ENCODE measurements around the gene PDSS2.
"Not testable (repeated sequence)": the region's sequence is repeated elsewhere in the genome, so short reads cannot be mapped to it uniquely, and the experiment has no call there.

Gene PDSS2

DNA sequence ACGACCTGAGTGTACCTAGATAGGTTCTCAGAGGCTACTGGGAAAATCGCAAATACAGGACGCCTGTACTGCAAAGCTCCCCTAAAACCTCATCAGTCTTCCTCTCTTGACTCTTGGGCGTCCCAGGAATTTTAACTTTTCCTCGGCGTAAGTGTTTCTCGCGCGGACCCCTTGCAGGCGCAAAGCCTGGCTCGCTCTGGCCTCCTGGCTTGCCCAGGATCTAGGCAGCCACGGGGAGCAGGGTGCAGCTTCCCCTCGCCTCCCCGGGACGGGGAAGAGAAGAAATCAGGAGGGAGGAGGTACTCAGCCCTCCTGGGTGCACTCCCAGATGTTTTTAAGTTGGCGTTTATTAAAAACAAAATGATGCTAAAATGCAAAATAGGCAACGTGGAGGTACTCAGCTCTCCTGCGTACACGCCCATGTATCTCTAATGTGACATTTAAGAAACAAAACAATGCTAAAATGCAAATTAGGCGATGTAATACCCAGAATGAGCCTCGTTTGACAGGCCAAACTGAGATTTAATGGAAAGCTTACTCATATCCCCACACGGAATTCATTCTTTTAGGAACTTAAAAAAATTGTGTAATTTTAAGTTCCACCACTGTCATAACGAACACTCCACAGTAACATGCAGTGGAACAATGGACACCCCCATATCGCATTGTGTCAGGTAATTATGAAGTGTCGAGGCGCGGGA lies 29.0 kb upstream of the PDSS2 start:
- TF ChIP-seq, protein P1, sequence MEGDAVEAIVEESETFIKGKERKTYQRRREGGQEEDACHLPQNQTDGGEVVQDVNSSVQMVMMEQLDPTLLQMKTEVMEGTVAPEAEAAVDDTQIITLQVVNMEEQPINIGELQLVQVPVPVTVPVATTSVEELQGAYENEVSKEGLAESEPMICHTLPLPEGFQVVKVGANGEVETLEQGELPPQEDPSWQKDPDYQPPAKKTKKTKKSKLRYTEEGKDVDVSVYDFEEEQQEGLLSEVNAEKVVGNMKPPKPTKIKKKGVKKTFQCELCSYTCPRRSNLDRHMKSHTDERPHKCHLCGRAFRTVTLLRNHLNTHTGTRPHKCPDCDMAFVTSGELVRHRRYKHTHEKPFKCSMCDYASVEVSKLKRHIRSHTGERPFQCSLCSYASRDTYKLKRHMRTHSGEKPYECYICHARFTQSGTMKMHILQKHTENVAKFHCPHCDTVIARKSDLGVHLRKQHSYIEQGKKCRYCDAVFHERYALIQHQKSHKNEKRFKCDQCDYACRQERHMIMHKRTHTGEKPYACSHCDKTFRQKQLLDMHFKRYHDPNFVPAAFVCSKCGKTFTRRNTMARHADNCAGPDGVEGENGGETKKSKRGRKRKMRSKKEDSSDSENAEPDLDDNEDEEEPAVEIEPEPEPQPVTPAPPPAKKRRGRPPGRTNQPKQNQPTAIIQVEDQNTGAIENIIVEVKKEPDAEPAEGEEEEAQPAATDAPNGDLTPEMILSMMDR (IDR thresholded peaks at IDR 0.05; ENCODE audit: extremely low read depth, missing control alignments) = no peak
- DNase-seq (ENCODE audit: low spot score) = no peak

DNA sequence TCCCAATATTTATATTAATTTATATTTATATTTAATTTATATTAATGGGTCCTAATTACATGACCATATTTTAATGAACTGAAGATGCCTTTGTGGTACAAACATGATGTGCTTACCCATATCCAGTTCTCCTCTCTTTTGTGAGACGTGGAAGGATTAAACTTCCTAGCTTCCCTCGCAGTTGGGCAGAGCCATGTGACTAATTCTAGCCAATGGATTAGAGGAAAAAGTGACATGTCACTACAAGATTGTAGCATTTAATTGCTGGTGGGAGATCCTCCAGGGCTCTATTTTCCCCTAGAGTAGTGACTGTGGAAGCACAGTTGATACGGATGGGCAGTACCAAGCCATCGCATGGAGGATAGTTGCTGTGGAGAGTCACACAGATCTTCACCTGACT lies 25.8 kb upstream of the PDSS2 start:
- TF ChIP-seq, protein P1 (IDR thresholded peaks at IDR 0.05; ENCODE audit: extremely low read depth, missing control alignments) = no peak
- no peak for DNase-seq (ENCODE audit: low spot score)

GRCh38 chr6:107479089-107479690 lies 19.8 kb upstream of the PDSS2 start:
- DNase-seq (ENCODE audit: low spot score) = no peak
- TF ChIP-seq, protein P1 (IDR thresholded peaks at IDR 0.05; ENCODE audit: extremely low read depth, missing control alignments) = no peak

DNA sequence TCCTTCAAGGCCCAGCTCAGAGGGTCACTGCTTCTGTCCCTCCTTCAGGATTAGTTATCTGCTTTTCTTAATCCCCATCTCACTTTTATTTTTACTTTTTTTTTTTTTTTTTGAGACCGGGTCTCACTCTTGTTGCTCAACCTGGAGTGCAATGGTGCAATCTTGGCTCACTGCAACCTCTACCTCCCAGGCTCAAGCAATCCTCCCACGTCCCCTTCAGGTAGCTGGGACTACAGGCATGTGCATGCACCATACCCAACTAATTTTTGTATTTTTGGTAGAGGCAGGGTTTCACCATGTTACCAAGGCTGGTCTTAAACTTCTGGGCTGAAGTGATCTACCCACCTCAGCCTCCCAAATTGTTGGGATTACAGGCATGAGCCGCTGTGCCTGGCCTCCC lies 16.5 kb upstream of the PDSS2 start:
- DNase-seq (ENCODE audit: low spot score) = not testable (repeated sequence)

DNA sequence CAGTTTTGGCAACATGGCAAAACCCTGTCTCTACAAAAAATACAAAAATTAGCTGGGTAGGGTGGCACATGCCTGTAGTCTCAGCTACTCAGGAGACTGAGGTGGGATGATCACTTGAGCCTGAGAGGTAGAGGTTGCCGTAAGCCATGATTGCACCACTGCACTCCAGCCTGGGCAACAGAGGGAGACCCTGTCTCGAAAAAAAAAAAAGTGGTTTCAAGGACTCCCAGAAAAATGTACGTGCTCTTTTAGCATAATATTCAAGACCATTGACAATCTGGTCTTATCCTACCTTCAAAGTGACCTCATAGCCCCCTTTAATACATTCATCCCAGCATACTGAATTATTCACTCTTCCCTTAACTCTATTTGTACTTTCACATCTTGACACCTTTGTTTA lies 16.0 kb upstream of the PDSS2 start:
- not testable (repeated sequence) for DNase-seq (ENCODE audit: low spot score)

DNA sequence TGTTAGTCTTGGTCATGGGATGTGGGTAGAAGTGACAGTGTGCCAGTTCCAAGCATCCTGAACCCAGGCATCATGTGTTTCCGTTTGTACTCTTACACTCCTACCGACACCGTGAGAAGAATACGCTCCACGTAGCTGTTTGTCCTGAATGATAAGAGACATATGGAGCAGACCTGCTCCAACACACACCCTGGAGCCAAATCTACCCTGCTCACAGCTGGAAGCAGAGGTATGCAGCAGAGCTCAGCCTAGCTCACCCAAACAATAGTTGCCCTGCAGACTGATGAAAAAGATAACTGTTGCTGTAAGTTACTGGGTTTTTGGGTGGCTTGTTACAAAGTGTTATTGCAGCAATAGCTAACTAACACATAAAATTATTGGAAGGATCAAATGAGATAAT lies 14.3 kb upstream of the PDSS2 start:
- no peak for DNase-seq (ENCODE audit: low spot score)
- TF ChIP-seq, protein P1 (IDR thresholded peaks at IDR 0.05; ENCODE audit: extremely low read depth, missing control alignments) = no peak

- DNase-seq (ENCODE audit: low spot score) = no peak
- TF ChIP-seq, protein P1 (IDR thresholded peaks at IDR 0.05; ENCODE audit: extremely low read depth, missing control alignments) = no peak
These were observed 11.0 kb upstream of the PDSS2 start for GRCh38 chr6:107470364-107470763.

GRCh38 chr6:107466062-107466461 lies 6.7 kb upstream of the PDSS2 start:
- TF ChIP-seq, protein P1 (IDR thresholded peaks at IDR 0.05; ENCODE audit: extremely low read depth, missing control alignments) = no peak
- DNase-seq (ENCODE audit: low spot score) = no peak
